ENCODE measurements around the gene CCDC134.

The CCDC134 gene

DNA sequence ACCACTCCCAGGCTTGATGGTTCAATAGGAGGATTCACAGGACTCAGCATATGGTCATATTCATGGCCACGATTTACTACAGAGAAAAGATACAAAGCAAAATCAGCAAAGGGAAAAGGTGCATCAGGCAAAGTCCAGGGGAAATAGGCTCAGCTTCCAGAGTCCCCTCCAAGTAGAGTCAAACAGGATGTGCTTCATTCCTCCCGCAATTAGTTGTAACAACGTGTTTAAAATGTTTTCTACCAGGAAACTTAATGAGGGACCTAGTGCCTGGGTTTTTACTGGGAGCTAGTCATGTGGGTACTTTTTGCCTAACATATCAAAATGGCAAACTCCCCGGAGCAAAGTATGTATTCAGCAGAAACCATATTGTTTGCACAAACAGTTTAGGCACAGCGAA is 17.5 kb downstream of the CCDC134 start:
- Histone ChIP-seq H3K27me3 (ENCODE audit: control insufficient read depth, insufficient read depth, low read length) (no peaks in the 10 kb centered on the region), H3K4me1 (ENCODE audit: control insufficient read depth, insufficient read depth, low read length) (no peaks in the 10 kb centered on the region), H3K36me3 (ENCODE audit: control insufficient read depth, insufficient read depth, low read length) (peaks cover 20% of the 10 kb centered on the region), H3K9ac (ENCODE audit: low read depth, low read length) (no peak overlapping the region), H3K4me3 (ENCODE audit: low read depth, low read length) (no peak overlapping the region), H3K9me3 (ENCODE audit: control insufficient read depth, insufficient read depth, low read length) (no peaks in the 10 kb centered on the region)

DNA sequence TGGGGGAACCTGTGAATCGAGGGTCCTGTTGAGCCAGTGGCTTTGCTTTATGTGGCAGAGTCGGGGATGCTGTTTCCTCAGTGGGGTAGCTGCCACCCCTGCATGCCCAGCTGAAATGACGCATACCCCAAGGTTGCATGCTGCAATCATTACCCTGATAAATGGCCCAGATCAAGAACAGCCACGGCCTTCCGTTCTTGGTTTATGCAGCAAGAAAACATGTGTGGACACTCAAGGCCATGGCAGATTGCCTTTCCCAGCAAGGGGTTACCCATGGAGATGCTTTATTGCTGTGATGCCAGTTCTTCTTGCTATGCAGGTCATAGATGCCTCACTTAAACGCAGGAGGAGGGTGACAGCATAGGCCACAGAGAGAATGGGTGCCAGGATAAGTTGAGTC is 18.1 kb downstream of the CCDC134 start:
- H3K9ac ChIP-seq (ENCODE audit: low read depth, low read length), result no peak overlapping the region
- H3K4me1 ChIP-seq (ENCODE audit: control insufficient read depth, insufficient read depth, low read length), result no peaks in the 10 kb centered on the region
- no peak overlapping the region for H3K4me3 ChIP-seq (ENCODE audit: low read depth, low read length)
- H3K9me3 ChIP-seq (ENCODE audit: control insufficient read depth, insufficient read depth, low read length), result no peaks in the 10 kb centered on the region
- H3K36me3 ChIP-seq (ENCODE audit: control insufficient read depth, insufficient read depth, low read length), result peaks cover 20% of the 10 kb centered on the region
- no peaks in the 10 kb centered on the region for H3K27me3 ChIP-seq (ENCODE audit: control insufficient read depth, insufficient read depth, low read length)

DNA sequence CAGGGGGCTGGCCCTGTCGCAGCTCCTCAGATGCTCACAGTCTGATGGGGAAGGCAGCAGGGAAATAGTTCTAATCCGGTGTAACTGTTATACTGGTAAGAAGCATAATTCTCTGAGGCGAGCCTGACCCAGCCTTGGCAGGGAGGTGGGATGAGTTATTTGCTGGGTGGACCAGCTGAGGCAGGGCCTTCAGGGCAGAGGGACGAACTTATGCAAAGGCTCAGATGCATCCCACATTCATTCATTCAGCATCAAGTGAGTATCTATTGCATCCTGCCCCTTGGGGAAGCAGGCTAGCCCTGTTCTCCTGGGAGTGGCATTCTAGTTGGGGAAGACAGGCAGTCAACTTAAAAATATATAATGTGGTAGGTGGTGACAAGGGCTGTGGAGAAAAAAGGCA is 18.8 kb downstream of the CCDC134 start:
- Histone ChIP-seq H3K36me3 (ENCODE audit: control insufficient read depth, insufficient read depth, low read length) (peaks cover 17% of the 10 kb centered on the region), H3K4me3 (ENCODE audit: low read depth, low read length) (no peak overlapping the region), H3K4me1 (ENCODE audit: control insufficient read depth, insufficient read depth, low read length) (peaks cover 2% of the 10 kb centered on the region), H3K27me3 (ENCODE audit: control insufficient read depth, insufficient read depth, low read length) (no peaks in the 10 kb centered on the region), H3K9me3 (ENCODE audit: control insufficient read depth, insufficient read depth, low read length) (no peaks in the 10 kb centered on the region), H3K9ac (ENCODE audit: low read depth, low read length) (no peak overlapping the region)

- peaks cover 13% of the 10 kb centered on the region for H3K36me3 ChIP-seq (ENCODE audit: control insufficient read depth, insufficient read depth, low read length)
- no peaks in the 10 kb centered on the region for H3K9me3 ChIP-seq (ENCODE audit: control insufficient read depth, insufficient read depth, low read length)
- peaks cover 4% of the 10 kb centered on the region for H3K4me1 ChIP-seq (ENCODE audit: control insufficient read depth, insufficient read depth, low read length)
- H3K9ac ChIP-seq (ENCODE audit: low read depth, low read length), result no peak overlapping the region
- H3K4me3 ChIP-seq (ENCODE audit: low read depth, low read length), result no peak overlapping the region
- H3K27me3 ChIP-seq (ENCODE audit: control insufficient read depth, insufficient read depth, low read length), result no peaks in the 10 kb centered on the region
Observed at GRCh38 chr22:41820447-41820846, 20.0 kb downstream of the CCDC134 start.

GRCh38 chr22:41821471-41822316 is 21.2 kb downstream of the CCDC134 start:
- Histone ChIP-seq H3K36me3 (ENCODE audit: control insufficient read depth, insufficient read depth, low read length) (peaks cover 9% of the 10 kb centered on the region), H3K9me3 (ENCODE audit: control insufficient read depth, insufficient read depth, low read length) (no peaks in the 10 kb centered on the region), H3K4me1 (ENCODE audit: control insufficient read depth, insufficient read depth, low read length) (peaks cover 4% of the 10 kb centered on the region), H3K4me3 (ENCODE audit: low read depth, low read length) (no peak overlapping the region), H3K9ac (ENCODE audit: low read depth, low read length) (no peak overlapping the region), H3K27me3 (ENCODE audit: control insufficient read depth, insufficient read depth, low read length) (no peaks in the 10 kb centered on the region)

DNA sequence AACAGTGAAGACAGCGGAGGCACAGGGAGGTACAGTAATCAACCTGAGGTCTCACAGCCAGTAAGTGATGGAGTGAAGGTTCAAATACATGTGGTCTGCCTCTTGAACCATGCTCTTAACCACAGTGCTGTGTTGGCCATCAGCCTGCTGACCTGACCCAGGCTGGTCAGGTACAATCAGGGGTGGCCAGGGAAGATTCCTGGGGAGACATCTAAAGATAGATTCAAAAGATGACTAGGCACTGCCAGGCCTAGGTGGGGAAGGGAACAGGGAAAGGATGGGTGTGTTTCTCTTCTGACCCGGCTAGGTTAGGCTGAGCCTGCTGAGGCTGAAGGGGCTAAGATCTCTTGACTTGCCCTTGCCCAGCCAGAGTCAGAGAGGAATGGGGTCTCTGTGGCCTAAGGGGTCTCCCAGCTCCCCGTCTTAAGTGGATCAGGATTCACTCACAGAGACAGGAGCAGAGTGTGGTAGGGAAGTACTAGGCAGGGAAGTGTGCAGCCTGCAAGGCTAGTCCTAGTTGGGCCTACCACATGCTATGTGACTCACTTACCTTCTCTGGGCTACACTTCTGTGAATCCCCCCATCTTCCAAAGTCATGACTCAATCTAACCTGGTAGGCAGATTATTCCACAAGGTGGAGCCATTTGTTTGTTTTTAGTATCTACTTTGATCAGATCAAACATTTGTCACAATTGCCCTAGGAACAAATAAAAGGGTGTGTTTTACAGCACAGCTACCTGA is 22.0 kb downstream of the CCDC134 start:
- H3K36me3 ChIP-seq (ENCODE audit: control insufficient read depth, insufficient read depth, low read length), result peaks cover 9% of the 10 kb centered on the region
- peaks cover 7% of the 10 kb centered on the region for H3K4me1 ChIP-seq (ENCODE audit: control insufficient read depth, insufficient read depth, low read length)
- H3K9me3 ChIP-seq (ENCODE audit: control insufficient read depth, insufficient read depth, low read length), result no peaks in the 10 kb centered on the region
- no peaks in the 10 kb centered on the region for H3K27me3 ChIP-seq (ENCODE audit: control insufficient read depth, insufficient read depth, low read length)
- no peak overlapping the region for H3K4me3 ChIP-seq (ENCODE audit: low read depth, low read length)
- H3K9ac ChIP-seq (ENCODE audit: low read depth, low read length), result no peak overlapping the region

DNA sequence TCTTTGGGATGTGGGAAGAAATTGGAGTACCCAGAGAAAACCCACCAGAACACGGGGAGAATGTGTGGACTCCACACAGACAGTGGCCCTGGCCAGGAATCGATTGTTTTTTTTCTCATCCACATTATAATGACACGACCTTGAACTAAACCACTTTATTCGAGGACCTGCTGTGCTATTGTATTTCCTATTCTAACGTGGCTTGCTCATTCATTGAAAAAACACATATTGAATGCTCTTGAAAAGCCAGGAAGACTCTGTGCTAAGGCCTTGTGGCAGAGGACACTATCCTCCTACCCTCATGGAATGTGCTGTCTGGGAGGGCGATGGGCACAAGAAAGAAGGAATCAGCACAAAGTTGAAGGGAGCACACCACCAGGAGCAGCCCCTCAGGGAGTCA is 23.3 kb downstream of the CCDC134 start:
- Histone ChIP-seq H3K4me1 (ENCODE audit: control insufficient read depth, insufficient read depth, low read length) (peaks cover 7% of the 10 kb centered on the region), H3K36me3 (ENCODE audit: control insufficient read depth, insufficient read depth, low read length) (peaks cover 9% of the 10 kb centered on the region), H3K9ac (ENCODE audit: low read depth, low read length) (no peak overlapping the region), H3K9me3 (ENCODE audit: control insufficient read depth, insufficient read depth, low read length) (no peaks in the 10 kb centered on the region), H3K4me3 (ENCODE audit: low read depth, low read length) (no peak overlapping the region), H3K27me3 (ENCODE audit: control insufficient read depth, insufficient read depth, low read length) (no peaks in the 10 kb centered on the region)

- Histone ChIP-seq H3K9ac (ENCODE audit: low read depth, low read length) (no peak overlapping the region), H3K4me1 (ENCODE audit: control insufficient read depth, insufficient read depth, low read length) (peaks cover 7% of the 10 kb centered on the region), H3K4me3 (ENCODE audit: low read depth, low read length) (no peak overlapping the region), H3K36me3 (ENCODE audit: control insufficient read depth, insufficient read depth, low read length) (peaks cover 5% of the 10 kb centered on the region), H3K27me3 (ENCODE audit: control insufficient read depth, insufficient read depth, low read length) (no peaks in the 10 kb centered on the region), H3K9me3 (ENCODE audit: control insufficient read depth, insufficient read depth, low read length) (no peaks in the 10 kb centered on the region)
Observed at GRCh38 chr22:41825376-41825775, 24.9 kb downstream of the CCDC134 start.

DNA sequence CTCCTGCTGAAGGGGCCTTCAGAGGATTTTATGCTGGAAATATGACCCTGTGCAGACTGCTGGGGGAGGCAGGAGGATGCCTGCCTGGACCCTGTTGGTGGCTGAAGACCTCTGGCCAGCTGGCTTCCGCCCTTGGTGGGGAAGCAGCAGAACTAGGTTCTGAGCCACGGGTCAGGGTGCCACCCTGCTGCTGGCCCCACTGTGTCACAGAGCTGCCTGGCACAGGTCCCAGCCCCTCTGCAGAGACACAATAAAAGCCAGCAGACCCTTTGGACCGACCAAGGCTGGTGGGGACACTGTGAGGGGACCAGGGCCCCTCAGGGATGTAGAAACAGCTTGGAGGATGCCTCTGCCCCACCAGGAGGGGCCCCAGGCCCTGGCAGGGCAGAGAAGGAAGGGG is 25.5 kb downstream of the CCDC134 start:
- peaks cover 7% of the 10 kb centered on the region for H3K4me1 ChIP-seq (ENCODE audit: control insufficient read depth, insufficient read depth, low read length)
- H3K4me3 ChIP-seq (ENCODE audit: low read depth, low read length), result no peak overlapping the region
- H3K9ac ChIP-seq (ENCODE audit: low read depth, low read length), result no peak overlapping the region
- H3K36me3 ChIP-seq (ENCODE audit: control insufficient read depth, insufficient read depth, low read length), result peaks cover 5% of the 10 kb centered on the region
- H3K9me3 ChIP-seq (ENCODE audit: control insufficient read depth, insufficient read depth, low read length), result no peaks in the 10 kb centered on the region
- no peaks in the 10 kb centered on the region for H3K27me3 ChIP-seq (ENCODE audit: control insufficient read depth, insufficient read depth, low read length)

GRCh38 chr22:41826430-41827383 is 26.2 kb downstream of the CCDC134 start:
- H3K9ac ChIP-seq (ENCODE audit: low read depth, low read length), result peak overlapping the region; percentile 12
- H3K4me3 ChIP-seq (ENCODE audit: low read depth, low read length), result no peak overlapping the region
- no peaks in the 10 kb centered on the region for H3K27me3 ChIP-seq (ENCODE audit: control insufficient read depth, insufficient read depth, low read length)
- no peaks in the 10 kb centered on the region for H3K9me3 ChIP-seq (ENCODE audit: control insufficient read depth, insufficient read depth, low read length)
- H3K4me1 ChIP-seq (ENCODE audit: control insufficient read depth, insufficient read depth, low read length), result peaks cover 11% of the 10 kb centered on the region
- peaks cover 5% of the 10 kb centered on the region for H3K36me3 ChIP-seq (ENCODE audit: control insufficient read depth, insufficient read depth, low read length)

DNA sequence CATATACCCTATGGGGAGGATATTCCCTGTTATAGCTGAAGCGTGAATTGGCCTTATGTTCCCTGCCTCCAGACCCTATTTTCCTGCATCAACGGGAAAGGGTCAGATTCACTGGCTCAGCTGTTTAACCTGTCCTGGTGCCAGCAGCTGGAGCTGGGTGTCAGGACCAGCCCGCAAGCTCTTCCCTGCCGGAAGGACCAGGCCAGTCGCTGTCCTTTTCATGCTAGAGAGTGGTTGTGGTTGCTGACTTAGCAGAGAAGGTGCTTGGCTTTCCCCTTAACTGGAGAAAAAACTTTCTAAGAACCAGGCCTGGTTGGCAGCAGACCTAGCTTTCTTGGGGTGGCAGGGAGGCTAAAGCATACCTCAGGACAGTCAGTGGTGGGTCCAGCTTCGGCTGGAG is 27.2 kb downstream of the CCDC134 start:
- Histone ChIP-seq H3K36me3 (ENCODE audit: control insufficient read depth, insufficient read depth, low read length) (peaks cover 5% of the 10 kb centered on the region), H3K4me1 (ENCODE audit: control insufficient read depth, insufficient read depth, low read length) (peaks cover 14% of the 10 kb centered on the region), H3K27me3 (ENCODE audit: control insufficient read depth, insufficient read depth, low read length) (no peaks in the 10 kb centered on the region), H3K9ac (ENCODE audit: low read depth, low read length) (no peak overlapping the region), H3K4me3 (ENCODE audit: low read depth, low read length) (no peak overlapping the region), H3K9me3 (ENCODE audit: control insufficient read depth, insufficient read depth, low read length) (no peaks in the 10 kb centered on the region)

Data from iPS-15b (cell line).